Measurements from ENCODE around the gene AP4B1.

AP4B1 gene

GRCh38 chr1:113918243-113918642, 13.6 kb upstream of the AP4B1 start:
- no peak overlapping the region for H3K27ac ChIP-seq (replicated peaks)
- H3K4me3 ChIP-seq (replicated peaks; ENCODE audit: insufficient read depth, low read length): no peak overlapping the region
- DNase-seq (ENCODE audit: low read depth in 1 of 2, low spot score in 1 of 2): no peak
- H3K27me3 ChIP-seq (ENCODE audit: insufficient read depth, poor library complexity, severe bottlenecking): no peaks in the 10 kb centered on the region
- no peak for TF ChIP-seq CTCF (IDR thresholded peaks at IDR 0.05; ENCODE audit: insufficient read depth, low read length)

GRCh38 chr1:113917400-113918082, 12.9 kb upstream of the AP4B1 start:
- Histone ChIP-seq H3K27me3 (ENCODE audit: insufficient read depth, poor library complexity, severe bottlenecking) (no peaks in the 10 kb centered on the region), H3K4me3 (replicated peaks; ENCODE audit: insufficient read depth, low read length) (no peak overlapping the region), H3K27ac (replicated peaks) (no peak overlapping the region)
- TF ChIP-seq GABPA (IDR thresholded peaks at IDR 0.05; ENCODE audit: low read depth): no peak
- no peak for TF ChIP-seq REST (IDR thresholded peaks at IDR 0.05; ENCODE audit: insufficient replicate concordance, low read depth)
- DNase-seq (ENCODE audit: low read depth in 1 of 2, low spot score in 1 of 2): no peak

- H3K27ac ChIP-seq (replicated peaks): no peak overlapping the region
- no peak for DNase-seq (ENCODE audit: low read depth in 1 of 2, low spot score in 1 of 2)
- no peaks in the 10 kb centered on the region for H3K27me3 ChIP-seq (ENCODE audit: insufficient read depth, poor library complexity, severe bottlenecking)
- H3K4me3 ChIP-seq (replicated peaks; ENCODE audit: insufficient read depth, low read length): no peak overlapping the region
- TF ChIP-seq POLR2AphosphoS5 (IDR thresholded peaks at IDR 0.05; ENCODE audit: low read depth) (no peak), REST (IDR thresholded peaks at IDR 0.05; ENCODE audit: insufficient replicate concordance, low read depth) (no peak), CTCF (IDR thresholded peaks at IDR 0.05; ENCODE audit: insufficient read depth, low read length) (no peak), GABPA (IDR thresholded peaks at IDR 0.05; ENCODE audit: low read depth) (no peak), SPI1 (IDR thresholded peaks at IDR 0.05; ENCODE audit: borderline replicate concordance, low read depth) (no peak)
Measured at GRCh38 chr1:113916974-113917373, 12.4 kb upstream of the AP4B1 start.

GRCh38 chr1:113913887-113914664, 9.5 kb upstream of the AP4B1 start:
- Histone ChIP-seq H3K27me3 (ENCODE audit: insufficient read depth, poor library complexity, severe bottlenecking) (no peaks in the 10 kb centered on the region), H3K4me3 (replicated peaks; ENCODE audit: insufficient read depth, low read length) (no peak overlapping the region), H3K27ac (replicated peaks) (no peak overlapping the region)
- no peak for TF ChIP-seq SPI1 (IDR thresholded peaks at IDR 0.05; ENCODE audit: borderline replicate concordance, low read depth)
- TF ChIP-seq POLR2AphosphoS5 (IDR thresholded peaks at IDR 0.05; ENCODE audit: low read depth): no peak
- no peak for TF ChIP-seq GABPA (IDR thresholded peaks at IDR 0.05; ENCODE audit: low read depth)
- DNase-seq (ENCODE audit: low read depth in 1 of 2, low spot score in 1 of 2): no peak

Data from HL-60 (cell line).